HG03045 (cell line): Measurements from ENCODE around the gene ALG9.

Experiments
- ATAC-seq: cut with Tn5 transposase; IDR thresholded peaks from one replicate; pipeline ENCODE4 v1.9.1; 2021; ENCODE audit warnings: mild to moderate bottlenecking, moderate library complexity; ENCODE audit not compliant: unreplicated experiment

Gene ALG9

DNA sequence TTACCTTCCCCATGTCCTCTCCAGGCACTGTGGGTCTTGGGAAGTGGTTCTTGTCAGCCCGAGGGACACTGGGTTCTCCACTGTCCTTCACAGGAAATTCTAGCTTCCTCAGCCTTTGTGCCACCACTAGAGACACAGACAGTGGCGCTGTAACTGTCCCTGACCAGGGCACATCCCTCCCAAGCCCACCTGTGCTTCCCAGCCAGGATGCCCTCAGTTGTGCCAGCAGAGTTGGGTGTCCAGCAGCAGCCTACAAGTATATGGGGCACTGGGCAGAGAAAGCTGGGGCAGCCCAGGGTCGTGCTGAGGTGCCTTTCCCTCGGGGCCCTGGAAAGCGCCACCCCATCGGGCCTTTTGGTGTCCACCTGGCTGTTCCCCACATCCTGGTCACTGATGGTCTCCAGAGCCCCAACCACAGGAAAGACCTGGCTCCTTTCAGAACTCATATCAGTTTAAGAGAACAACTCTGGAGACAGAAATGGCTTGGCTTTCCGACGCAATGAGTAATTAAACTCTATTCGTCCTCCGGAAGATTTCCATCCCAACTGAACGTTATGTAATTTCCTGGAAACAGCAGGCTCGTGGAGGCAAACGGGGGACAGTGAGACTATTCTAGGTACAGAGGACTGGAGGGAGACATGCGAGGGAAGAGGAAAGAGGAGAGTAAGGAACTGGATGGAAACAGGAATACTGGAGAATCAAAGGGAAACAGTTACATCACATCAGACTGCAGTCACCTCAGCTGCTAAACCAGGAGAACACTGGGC lies 133.8 kb downstream of the ALG9 start:
- ATAC-seq, result no peak

DNA sequence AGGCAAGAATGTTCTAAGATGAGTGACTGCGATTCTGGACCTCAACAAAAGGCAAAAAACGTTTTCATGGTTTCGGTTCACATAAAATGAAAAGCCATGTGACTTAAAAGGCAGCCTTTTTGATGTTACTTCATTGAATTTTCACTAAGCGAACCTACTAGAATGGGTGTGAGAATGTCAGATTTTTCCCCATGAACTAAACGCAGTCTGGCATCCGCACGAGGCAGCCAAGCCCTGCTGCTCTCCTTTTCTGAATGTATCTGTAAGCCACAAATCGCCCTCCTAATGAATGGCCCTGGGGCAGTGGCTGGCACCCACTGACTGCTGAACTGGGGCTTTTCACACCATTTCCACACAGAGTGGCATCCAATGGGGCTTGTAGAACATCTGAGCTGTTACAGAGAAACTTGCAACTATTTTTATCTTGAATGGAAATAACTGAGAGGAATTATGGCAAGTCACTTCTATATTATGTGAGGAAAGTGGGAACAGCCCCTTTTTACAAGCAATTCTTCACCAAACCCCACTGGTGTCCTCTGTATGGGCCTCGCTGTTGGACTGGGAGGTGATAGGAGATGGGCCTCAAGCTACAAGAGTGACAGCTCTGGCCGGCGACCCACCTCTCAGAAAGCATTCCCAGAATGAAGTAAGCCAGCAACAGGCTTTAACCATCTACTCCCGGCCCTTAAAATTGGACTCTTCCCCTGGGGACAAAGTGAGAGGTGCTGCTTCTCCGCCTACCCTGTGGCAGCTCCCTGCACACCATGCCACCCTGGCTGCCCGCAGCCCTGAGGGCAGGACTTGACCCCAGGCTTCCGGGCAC lies 134.5 kb downstream of the ALG9 start:
- no peak for ATAC-seq
